HepG2 (cell line): ENCODE results near the gene CTIF. TPM values are rescaled to one million over a fixed set of nuclear protein-coding genes. Genes with fewer than 3 reads are reported as not detected.

Source experiments
- ATAC-seq: fragments of 200-7000 bp; cut with Tn5 transposase; 3 replicates; pipeline ENCODE4 v1.9.1; 2020; ENCODE audit warnings: mild to moderate bottlenecking, moderate library complexity
- BruUV-seq: library from RNA; stranded (reverse); fragments of 400-500 nt; replicated peaks from 2 replicates; lab custom pipeline; 2021; lab: Mats Ljungman, UMichigan
- CTCF ChIA-PET: fragments of 300-600 bp; formaldehyde crosslinking; extraction: SDS; loops from one replicate; lab custom pipeline; 2021; ENCODE audit warnings: low total read pairs, inconsistent platforms, low intra/inter-chr PET ratio; lab: Yijun Ruan, JAX
- POLR2A ChIA-PET: fragments of 350-600 bp; sonication (Branson Sonifier 250); formaldehyde crosslinking; loops from one replicate; lab custom pipeline; 2020; ENCODE audit warnings: antibody characterized with exemption, inconsistent platforms; lab: Yijun Ruan, JAX
- DNase-seq: peaks from one replicate; pipeline ENCODE4 v3.0.0-alpha.2; 2015; ENCODE audit warnings: low spot score
- FAIRE-seq: peaks from 3 replicates; lab custom pipeline; 2011; peaks lifted over from hg19 to GRCh38; lab: Jason Lieb, UNC
- H2AFZ ChIP-seq: one replicate; pipeline ENCODE4 v1.6.1; 2011; ENCODE audit warnings: low read length, inconsistent platforms
- H3K27ac ChIP-seq: fragments of 300-600 bp; 3 replicates; pipeline ENCODE4 v1.8.0; 2011; ENCODE audit warnings: mixed run types, mild to moderate bottlenecking, mixed read lengths, low read length, inconsistent platforms; ENCODE audit not compliant: insufficient read depth; ENCODE audit errors: extremely low read length
- H3K27me3 ChIP-seq, 2 experiments: fragments of 200-600 bp in 1 of 2; 2 replicates in 1 of 2; 3 replicates in 1 of 2; pipeline versions ENCODE4 v1.6.0 to v1.8.0; 2011; ENCODE audit warnings: low read length in 2 of 2, mild to moderate bottlenecking in 2 of 2, moderate library complexity in 2 of 2, inconsistent platforms in 1 of 2; ENCODE audit not compliant: insufficient read depth in 2 of 2, control insufficient read depth in 1 of 2
- H3K36me3 ChIP-seq, 2 experiments: fragments of 200-600 bp in 1 of 2; replicated peaks in 1 of 2; 2 replicates in 1 of 2; 3 replicates in 1 of 2; pipeline versions ENCODE4 v1.5.1 to v1.8.0; 2011; ENCODE audit warnings: low read length in 2 of 2, inconsistent platforms in 1 of 2; ENCODE audit not compliant: insufficient read depth in 2 of 2, control insufficient read depth in 1 of 2
- H3K4me1 ChIP-seq: 2 replicates; pipeline ENCODE4 v1.5.1; 2012; ENCODE audit warnings: low read length, inconsistent platforms; ENCODE audit not compliant: insufficient read depth
- H3K4me2 ChIP-seq: 2 replicates; pipeline ENCODE4 v1.6.0; 2011; ENCODE audit warnings: low read depth, low read length, inconsistent platforms
- H3K4me3 ChIP-seq, 3 experiments: fragments of 200-600 bp in 1 of 3; sonication (generic), shearing (Covaris generic) in 1 of 3; replicated peaks in 1 of 3; 2 replicates each; pipeline ENCODE4 v1.5.1; 2011 to 2016; ENCODE audit warnings: low read length in 3 of 3, inconsistent platforms in 2 of 3, low read depth in 2 of 3, mild to moderate bottlenecking in 2 of 3, control low read depth in 1 of 3, mixed read lengths in 1 of 3; ENCODE audit not compliant: insufficient read depth in 1 of 3
- H3K79me2 ChIP-seq: one replicate; pipeline ENCODE4 v1.6.1; 2011; ENCODE audit warnings: low read length, inconsistent platforms; ENCODE audit not compliant: insufficient read depth
- H3K9ac ChIP-seq: 2 replicates; pipeline ENCODE4 v1.6.0; 2011; ENCODE audit warnings: mild to moderate bottlenecking, low read depth, low read length, inconsistent platforms; ENCODE audit not compliant: insufficient read depth
- H3K9me3 ChIP-seq: 2 replicates; pipeline ENCODE4 v1.5.1; 2012; ENCODE audit warnings: mild to moderate bottlenecking, low read length
- H4K20me1 ChIP-seq: 2 replicates; pipeline ENCODE4 v1.6.0; 2011; ENCODE audit warnings: inconsistent platforms, mild to moderate bottlenecking, low read length, moderate library complexity; ENCODE audit not compliant: insufficient read depth
- ARHGAP35 ChIP-seq: sonication (generic); formaldehyde crosslinking; IDR thresholded peaks from 2 replicates; pipeline ENCODE4 v1.9.0; 2022; ENCODE audit warnings: mild to moderate bottlenecking, inconsistent platforms, moderate library complexity, missing genetic modification reagents, borderline replicate concordance
- HCFC1 ChIP-seq: fragments of 150-350 bp; IDR thresholded peaks from 2 replicates; pipeline ENCODE4 v1.6.1; 2014; ENCODE audit warnings: low read depth, low read length
- IRF2 ChIP-seq: IDR thresholded peaks from 2 replicates; pipeline ENCODE4 v1.6.1; 2018; ENCODE audit warnings: missing genetic modification reagents, missing compliant biosample characterization
- MAFK ChIP-seq, 2 experiments: IDR thresholded peaks in 1 of 2; conservative IDR thresholded peaks in 1 of 2; 2 replicates each; pipeline ENCODE4 v1.6.1; 2011; ENCODE audit warnings: improper control_type of control experiment in 2 of 2, low read length in 2 of 2
- SIX1 ChIP-seq: sonication (generic); formaldehyde crosslinking; IDR thresholded peaks from 2 replicates; pipeline ENCODE4 v1.4.0; 2020; ENCODE audit warnings: missing genetic modification reagents, borderline replicate concordance
- SRSF1 ChIP-seq: fragments of 200-400 bp; formaldehyde crosslinking; optimal IDR thresholded peaks from 2 replicates; pipeline ENCODE3; 2017; ENCODE audit warnings: mild to moderate bottlenecking, low read depth, low read length, moderate library complexity
- TRIM24 ChIP-seq: sonication (generic); formaldehyde crosslinking; IDR thresholded peaks from 2 replicates; pipeline ENCODE4 v1.8.0; 2022; ENCODE audit warnings: mild to moderate bottlenecking, missing genetic modification reagents
- ZNF274 ChIP-seq: sonication (generic); formaldehyde crosslinking; IDR thresholded peaks from 2 replicates; pipeline ENCODE4 v1.5.1; 2020; ENCODE audit warnings: mild to moderate bottlenecking, missing genetic modification reagents
- ZNF292 ChIP-seq: sonication (generic); formaldehyde crosslinking; IDR thresholded peaks from 2 replicates; pipeline ENCODE4 v1.8.1; 2022; ENCODE audit warnings: mild to moderate bottlenecking, low read depth, missing genetic modification reagents, borderline replicate concordance
- ZNF367 ChIP-seq: sonication (generic); formaldehyde crosslinking; IDR thresholded peaks from 2 replicates; pipeline ENCODE4 v1.4.0; 2020; ENCODE audit warnings: missing genetic modification reagents, borderline replicate concordance
- ZNF441 ChIP-seq: sonication (generic); formaldehyde crosslinking; IDR thresholded peaks from 2 replicates; pipeline ENCODE4 v1.7.0; 2021; ENCODE audit warnings: missing genetic modification reagents, borderline replicate concordance
- ZNF501 ChIP-seq: sonication (generic); formaldehyde crosslinking; IDR thresholded peaks from 2 replicates; pipeline ENCODE4 v1.5.1; 2020; ENCODE audit warnings: mild to moderate bottlenecking, moderate library complexity, missing genetic modification reagents
- ZNF740 ChIP-seq: sonication (generic); formaldehyde crosslinking; IDR thresholded peaks from 2 replicates; pipeline ENCODE4 v1.4.0; 2020; ENCODE audit warnings: missing genetic modification reagents
- ZNF761 ChIP-seq: sonication (generic); formaldehyde crosslinking; conservative IDR thresholded peaks from 2 replicates; pipeline ENCODE4 v1.4.0; 2020; ENCODE audit warnings: mild to moderate bottlenecking, missing genetic modification reagents
- ZNF766 ChIP-seq: sonication (generic); formaldehyde crosslinking; IDR thresholded peaks from 2 replicates; pipeline ENCODE4 v1.5.0; 2020; ENCODE audit warnings: missing genetic modification reagents, borderline replicate concordance
- ZNF782 ChIP-seq: sonication (generic); formaldehyde crosslinking; IDR thresholded peaks from 2 replicates; pipeline ENCODE4 v1.4.0; 2020; ENCODE audit warnings: missing genetic modification reagents, mild to moderate bottlenecking, borderline replicate concordance
- ZSCAN9 ChIP-seq: IDR thresholded peaks from 2 replicates; pipeline ENCODE4 v1.6.1; 2016; ENCODE audit warnings: borderline replicate concordance
- WGBS: methylation state at CpG from one replicate; pipeline ENCODE4 v1.1.6; 2017; ENCODE audit warnings: low lambda C conversion rate; 5-methylcytosine and 5-hydroxymethylcytosine counted together
- in situ Hi-C: cut with HindIII; loops from 2 replicates; pipeline ENCODE4 v1.10.0; 2017; ENCODE audit warnings: low pct_unique_long_range_greater_than_20kb; ENCODE audit not compliant: extremely low pct_ligation_motif_present
- intact Hi-C: fragments of 100-400 bp; cut with micrococcal nuclease; formaldehyde crosslinking; loops from one replicate; pipeline ENCODE4 v1.10.0; 2022; ENCODE audit not compliant: unreplicated experiment
- polyA plus RNA-seq, 8 experiments: library from polyadenylated mRNA; depleted of rRNA in 3 of 8; stranded (reverse) in 7 of 8; unstranded in 1 of 8; fragments of >200 nt; fragmentation: Illumina TruSeq in 4 of 8; extraction: Trizol in 4 of 8; gene quantifications; 2 replicates each; pipeline versions ENCODE4 v1.2.1 to v1.2.3, GENCODE V29; 2011 to 2016; ENCODE audit warnings: low read depth in 4 of 8, missing spikeins in 1 of 8, mixed read lengths in 1 of 8; ENCODE audit not compliant: insufficient read depth in 1 of 8
- total RNA-seq, 5 experiments: library from RNA; depleted of rRNA; stranded (reverse); fragments of >200 nt; fragmentation: Illumina TruSeq; extraction: Trizol; gene quantifications; 2 replicates each; pipeline ENCODE4 v1.2.3, GENCODE V29; 2016; ENCODE audit warnings: low read depth in 1 of 5

Gene CTIF
- total and polyA plus RNA-seq, 2 of the 13 experiments (the other 11 are each of a cell fraction or from before 2014, with no cell fraction given), result 18.2 to 28.0 TPM

GRCh38 chr18:48517048-48517447 is 21.8 kb upstream of the CTIF start:
- 76% methylated on average over 7 of the region's 7 CpGs for WGBS
- no peaks in the 10 kb centered on the region for H4K20me1 ChIP-seq
- H3K79me2 ChIP-seq, result no peaks in the 10 kb centered on the region
- DNase-seq (no peak), FAIRE-seq (no peak), ATAC-seq (no peak)
- H3K4me1 ChIP-seq, result peaks cover 23% of the 10 kb centered on the region
- ChIA-PET POLR2A (no interaction called here), CTCF (no interaction called here)
- no TSS peak for BruUV-seq
- no peak for TF ChIP-seq ZNF441 (CRISPR knock-in tag)
- no peak for TF ChIP-seq ZNF740 (CRISPR knock-in tag)
- TF ChIP-seq ZNF761 (CRISPR knock-in tag), result no peak
- TF ChIP-seq ZNF766 (CRISPR knock-in tag), result no peak
- no peak for TF ChIP-seq IRF2 (CRISPR knock-in tag)
- no peak for TF ChIP-seq ZNF292 (CRISPR knock-in tag)
- TF ChIP-seq ZNF367 (CRISPR knock-in tag), result no peak
- no peak for TF ChIP-seq MAFK (conservative IDR thresholded peaks at IDR 0.05 in 1 of 2, IDR thresholded peaks at IDR 0.05 in 1 of 2; ENCODE audit: low read length in 2 of 2)
- TF ChIP-seq ZNF501 (CRISPR knock-in tag), result no peak
- no peak for TF ChIP-seq ZNF782 (CRISPR knock-in tag)
- no peak for TF ChIP-seq ARHGAP35 (CRISPR knock-in tag)
- TF ChIP-seq SIX1 (CRISPR knock-in tag), result no peak
- no peak for TF ChIP-seq ZNF274
- no peak for TF ChIP-seq SRSF1
- TF ChIP-seq TRIM24 (CRISPR knock-in tag), result no peak
- TF ChIP-seq ZSCAN9, result no peak
- TF ChIP-seq HCFC1, result no peak
- in situ Hi-C loops, result no loop called here
- no peak overlapping the region for H3K27ac ChIP-seq
- H3K9ac ChIP-seq, result no peak overlapping the region
- H3K4me2 ChIP-seq, result no peak overlapping the region
- intact Hi-C loops, result no loop called here
- no peaks in the 10 kb centered on the region for H3K36me3 ChIP-seq
- peaks cover 2 to 7% of the 10 kb centered on the region in 2 experiments; a peak in 3 of 5 replicates for H3K27me3 ChIP-seq
- H3K4me3 ChIP-seq, result no peak overlapping the region
- H3K9me3 ChIP-seq, result no peaks in the 10 kb centered on the region
- H2AFZ ChIP-seq, result no peak overlapping the region
